Kidney (tissue), 14 donors: Measurements from ENCODE around the gene GPC6. TPM values are rescaled to one million over a fixed set of nuclear protein-coding genes. Genes with fewer than 3 reads are reported as not detected.

Source experiments
- DNase-seq, 5 donors: peaks; one replicate each; pipeline ENCODE4 v3.0.0-alpha.2; 2013 to 2020
- FAIRE-seq: peaks from 2 replicates; lab custom pipeline; 2012; peaks lifted over from hg19 to GRCh38; lab: Jason Lieb, UNC
- H3K27ac ChIP-seq, 2 donors: one replicate each; pipeline ENCODE4 v1.7.0; 2013; ENCODE audit warnings: low read depth in 2 of 2, low read length in 2 of 2, inconsistent platforms in 1 of 2
- H3K27me3 ChIP-seq: one replicate; pipeline ENCODE4 v1.7.1; 2013; ENCODE audit warnings: low read length, inconsistent platforms; ENCODE audit not compliant: control insufficient read depth, insufficient read depth
- H3K36me3 ChIP-seq, 3 donors: one replicate each; pipeline versions ENCODE4 v1.7.0 to v1.7.1; 2013; ENCODE audit warnings: low read length in 3 of 3, control low read depth in 1 of 3, inconsistent platforms in 1 of 3; ENCODE audit not compliant: insufficient read depth in 3 of 3, control insufficient read depth in 2 of 3
- H3K4me1 ChIP-seq, 3 donors: one replicate each; pipeline versions ENCODE4 v1.7.0 to v1.7.1; 2013; ENCODE audit warnings: low read length in 3 of 3, inconsistent platforms in 1 of 3, low read depth in 1 of 3; ENCODE audit not compliant: control insufficient read depth in 2 of 3, insufficient read depth in 2 of 3
- H3K4me3 ChIP-seq, 3 donors: one replicate each; pipeline versions ENCODE4 v1.7.0 to v1.8.1; 2013; ENCODE audit warnings: low read length in 3 of 3, control low read depth in 1 of 3, inconsistent platforms in 1 of 3
- H3K9ac ChIP-seq, 3 donors: one replicate each; pipeline versions ENCODE4 v1.7.0 to v1.7.1; 2013; ENCODE audit warnings: low read length in 3 of 3, control low read depth in 1 of 3, inconsistent platforms in 1 of 3
- H3K9me3 ChIP-seq, 3 donors: one replicate each; pipeline versions ENCODE4 v1.7.0 to v1.7.1; 2013; ENCODE audit warnings: low read length in 3 of 3, control low read depth in 1 of 3, inconsistent platforms in 1 of 3; ENCODE audit not compliant: control insufficient read depth in 2 of 3, insufficient read depth in 1 of 3
- CTCF ChIP-seq: IDR thresholded peaks from 3 replicates; pipeline ENCODE4 v1.5.1; 2012; ENCODE audit warnings: mild to moderate bottlenecking, moderate library complexity, borderline replicate concordance; ENCODE audit not compliant: insufficient read depth; ENCODE audit errors: extremely low read depth
- intact Hi-C: fragments of 100-400 bp; cut with DNase I; formaldehyde crosslinking; loops from one replicate; pipeline ENCODE4 v1.11.1; 2022
- polyA plus RNA-seq: library from polyadenylated mRNA; stranded (reverse); fragments of 350-450 nt; fragmentation: Illumina TruSeq; extraction: RNeasy Lipid Tissue Mini Kit (QIAGEN cat#74804); gene quantifications from one replicate; pipeline ENCODE4 v1.2.3, GENCODE V29; 2014; ENCODE audit warnings: low read depth, low replicate concordance; ENCODE audit not compliant: insufficient read depth
- total RNA-seq: library from RNA; stranded (reverse); fragmentation: NEBNext Ultra II Directional; extraction: Animal tissue kit (Norgen Biotek cat#: 25700); gene quantifications from one replicate; pipeline ENCODE4 v1.2.1, GENCODE V29; 2021
- donor health status: control.
- donor health status: control.
- donor health status: control.
- donor health status: control.
- donor health status: control.
- donor health status: DM: yes; HTN: yes; CAD: no.
- donor health status: Normal renal cell carcinoma (clear cell type).

The GPC6 gene
- total and polyA plus RNA-seq, 2 donors from 2014 or later: 6.2 to 15.5 TPM

GRCh38 chr13:93996481-93996880 is 769.9 kb downstream of the GPC6 start:
- intact Hi-C loops: no loop called here
- DNase-seq: no peak
- Histone ChIP-seq H3K4me1 (no peaks in the 10 kb centered on the region), H3K27me3 (no peaks in the 10 kb centered on the region), H3K27ac (no peak overlapping the region), H3K9me3 (no peaks in the 10 kb centered on the region), H3K9ac (no peak overlapping the region), H3K4me3 (no peak overlapping the region), H3K36me3 (no peaks in the 10 kb centered on the region)
- no peak for FAIRE-seq
- TF ChIP-seq CTCF: no peak

- no peak overlapping the region for H3K27ac ChIP-seq
- H3K36me3 ChIP-seq: no peaks in the 10 kb centered on the region
- FAIRE-seq (no peak), DNase-seq (no peak)
- H3K9me3 ChIP-seq: no peaks in the 10 kb centered on the region
- no peak for TF ChIP-seq CTCF
- no peaks in the 10 kb centered on the region for H3K4me1 ChIP-seq
- intact Hi-C loops: no loop called here
- no peak overlapping the region for H3K9ac ChIP-seq
- H3K27me3 ChIP-seq: no peaks in the 10 kb centered on the region
- H3K4me3 ChIP-seq: no peak overlapping the region
Observed at GRCh38 chr13:94006296-94006695, 779.7 kb downstream of the GPC6 start.

- H3K4me1 ChIP-seq: no peaks in the 10 kb centered on the region
- TF ChIP-seq CTCF: no peak
- FAIRE-seq: no peak
- no peak overlapping the region for H3K4me3 ChIP-seq
- no peaks in the 10 kb centered on the region for H3K27me3 ChIP-seq
- intact Hi-C loops: no loop called here
- H3K36me3 ChIP-seq: no peaks in the 10 kb centered on the region
- H3K9me3 ChIP-seq: no peaks in the 10 kb centered on the region
- no peak for DNase-seq
- H3K27ac ChIP-seq: no peak overlapping the region
- H3K9ac ChIP-seq: no peak overlapping the region
Observed at GRCh38 chr13:94007072-94007471, 780.5 kb downstream of the GPC6 start.

GRCh38 chr13:94009701-94010100 is 783.1 kb downstream of the GPC6 start:
- no peak for DNase-seq
- H3K9ac ChIP-seq: no peak overlapping the region
- H3K9me3 ChIP-seq: no peaks in the 10 kb centered on the region
- intact Hi-C loops: no loop called here
- no peak for FAIRE-seq
- H3K27me3 ChIP-seq: no peaks in the 10 kb centered on the region
- H3K4me1 ChIP-seq: no peaks in the 10 kb centered on the region
- TF ChIP-seq CTCF: no peak
- H3K27ac ChIP-seq: no peak overlapping the region
- no peak overlapping the region for H3K4me3 ChIP-seq
- no peaks in the 10 kb centered on the region for H3K36me3 ChIP-seq
